ENCODE data around the gene CASR.
"Not testable (repeated sequence)": the region's sequence is repeated elsewhere in the genome, so short reads cannot be mapped to it uniquely, and the experiment has no call there.

The CASR gene

DNA sequence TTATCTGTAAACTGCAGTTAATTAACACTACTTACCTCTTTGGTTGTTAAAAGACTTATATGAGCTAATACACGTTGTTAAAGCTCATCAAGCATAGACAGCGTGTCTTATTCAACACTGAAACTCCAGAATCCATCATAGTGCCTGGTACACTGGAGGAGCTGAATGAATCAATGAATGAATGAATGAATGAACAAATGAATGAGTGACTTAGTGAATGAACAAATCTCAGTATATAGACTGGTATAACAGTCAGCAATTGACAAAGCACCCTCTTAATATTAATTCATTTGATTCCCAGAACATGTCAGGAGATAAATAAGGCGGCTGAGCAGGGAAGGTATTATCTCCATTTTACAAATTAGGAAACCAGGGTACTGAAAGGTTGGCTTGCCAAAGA lies 7.1 kb downstream of the CASR start:
- H3K27me3 ChIP-seq (ENCODE audit: insufficient read depth, poor library complexity, severe bottlenecking) = peaks cover under 1% of the 10 kb centered on the region
- H3K27ac ChIP-seq (ENCODE audit: poor library complexity, severe bottlenecking) = no peak overlapping the region
- ATAC-seq (ENCODE audit: low read depth) (no peak), DNase-seq (ENCODE audit: low spot score) (no peak)
- TF ChIP-seq, protein P1, sequence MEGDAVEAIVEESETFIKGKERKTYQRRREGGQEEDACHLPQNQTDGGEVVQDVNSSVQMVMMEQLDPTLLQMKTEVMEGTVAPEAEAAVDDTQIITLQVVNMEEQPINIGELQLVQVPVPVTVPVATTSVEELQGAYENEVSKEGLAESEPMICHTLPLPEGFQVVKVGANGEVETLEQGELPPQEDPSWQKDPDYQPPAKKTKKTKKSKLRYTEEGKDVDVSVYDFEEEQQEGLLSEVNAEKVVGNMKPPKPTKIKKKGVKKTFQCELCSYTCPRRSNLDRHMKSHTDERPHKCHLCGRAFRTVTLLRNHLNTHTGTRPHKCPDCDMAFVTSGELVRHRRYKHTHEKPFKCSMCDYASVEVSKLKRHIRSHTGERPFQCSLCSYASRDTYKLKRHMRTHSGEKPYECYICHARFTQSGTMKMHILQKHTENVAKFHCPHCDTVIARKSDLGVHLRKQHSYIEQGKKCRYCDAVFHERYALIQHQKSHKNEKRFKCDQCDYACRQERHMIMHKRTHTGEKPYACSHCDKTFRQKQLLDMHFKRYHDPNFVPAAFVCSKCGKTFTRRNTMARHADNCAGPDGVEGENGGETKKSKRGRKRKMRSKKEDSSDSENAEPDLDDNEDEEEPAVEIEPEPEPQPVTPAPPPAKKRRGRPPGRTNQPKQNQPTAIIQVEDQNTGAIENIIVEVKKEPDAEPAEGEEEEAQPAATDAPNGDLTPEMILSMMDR (IDR thresholded peaks at IDR 0.05; ENCODE audit: poor library complexity, severe bottlenecking) = no peak
- H3K9me3 ChIP-seq (ENCODE audit: severe bottlenecking) = no peaks in the 10 kb centered on the region
- no peak overlapping the region for H3K4me3 ChIP-seq (ENCODE audit: severe bottlenecking)
- H3K4me1 ChIP-seq (ENCODE audit: insufficient read depth, poor library complexity, severe bottlenecking) = no peaks in the 10 kb centered on the region
- no peaks in the 10 kb centered on the region for H3K36me3 ChIP-seq (ENCODE audit: low read depth)

DNA sequence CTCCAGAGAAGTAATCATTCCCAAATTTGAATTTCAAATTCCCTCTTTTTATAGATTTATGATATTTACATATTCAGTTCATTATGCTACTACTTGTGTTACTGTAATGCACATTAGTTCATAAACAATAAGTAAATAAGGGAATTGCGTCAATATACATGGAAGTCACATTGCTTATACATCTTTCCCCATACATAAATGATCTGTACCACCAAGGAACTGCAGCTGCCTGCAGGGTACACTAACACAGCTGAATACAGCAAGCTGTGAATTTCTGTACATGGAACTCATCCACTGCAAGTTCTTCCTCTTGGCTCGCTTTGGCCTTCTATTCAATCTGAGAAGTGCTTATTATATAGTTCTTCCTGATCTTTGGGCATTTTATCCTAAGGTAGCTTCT lies 15.5 kb downstream of the CASR start:
- Histone ChIP-seq H3K9me3 (ENCODE audit: severe bottlenecking) (no peaks in the 10 kb centered on the region), H3K4me3 (ENCODE audit: severe bottlenecking) (no peak overlapping the region), H3K36me3 (ENCODE audit: low read depth) (no peaks in the 10 kb centered on the region), H3K4me1 (ENCODE audit: insufficient read depth, poor library complexity, severe bottlenecking) (no peaks in the 10 kb centered on the region), H3K27me3 (ENCODE audit: insufficient read depth, poor library complexity, severe bottlenecking) (no peaks in the 10 kb centered on the region), H3K27ac (ENCODE audit: poor library complexity, severe bottlenecking) (no peak overlapping the region)
- TF ChIP-seq, protein P1 (IDR thresholded peaks at IDR 0.05; ENCODE audit: poor library complexity, severe bottlenecking) = no peak
- no peak for DNase-seq (ENCODE audit: low spot score)
- ATAC-seq (ENCODE audit: low read depth) = no peak

DNA sequence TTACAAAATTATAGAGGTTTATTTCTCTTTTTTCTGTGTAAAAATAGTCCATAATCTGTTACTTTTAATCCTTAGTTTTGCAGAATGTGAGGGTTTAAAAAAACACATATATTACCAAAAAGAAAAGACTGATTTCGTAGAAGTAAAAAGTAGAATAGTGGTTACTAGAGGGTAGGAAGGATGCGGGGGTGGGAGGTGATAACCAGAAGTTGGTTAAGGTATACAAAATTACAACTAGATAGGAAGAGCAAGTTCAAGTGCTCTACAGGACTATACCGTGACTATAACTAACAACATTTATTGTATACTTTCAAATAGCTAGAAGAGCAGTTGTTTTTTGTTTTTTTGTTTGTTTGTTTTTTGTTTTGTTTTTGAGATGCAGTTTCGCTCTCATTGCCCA lies 16.1 kb downstream of the CASR start:
- TF ChIP-seq, protein P1 (IDR thresholded peaks at IDR 0.05; ENCODE audit: poor library complexity, severe bottlenecking) = no peak
- no peaks in the 10 kb centered on the region for H3K36me3 ChIP-seq (ENCODE audit: low read depth)
- H3K27me3 ChIP-seq (ENCODE audit: insufficient read depth, poor library complexity, severe bottlenecking) = no peaks in the 10 kb centered on the region
- H3K4me1 ChIP-seq (ENCODE audit: insufficient read depth, poor library complexity, severe bottlenecking) = no peaks in the 10 kb centered on the region
- DNase-seq (ENCODE audit: low spot score) = no peak
- no peak overlapping the region for H3K27ac ChIP-seq (ENCODE audit: poor library complexity, severe bottlenecking)
- no peak overlapping the region for H3K4me3 ChIP-seq (ENCODE audit: severe bottlenecking)
- no peaks in the 10 kb centered on the region for H3K9me3 ChIP-seq (ENCODE audit: severe bottlenecking)
- no peak for ATAC-seq (ENCODE audit: low read depth)

DNA sequence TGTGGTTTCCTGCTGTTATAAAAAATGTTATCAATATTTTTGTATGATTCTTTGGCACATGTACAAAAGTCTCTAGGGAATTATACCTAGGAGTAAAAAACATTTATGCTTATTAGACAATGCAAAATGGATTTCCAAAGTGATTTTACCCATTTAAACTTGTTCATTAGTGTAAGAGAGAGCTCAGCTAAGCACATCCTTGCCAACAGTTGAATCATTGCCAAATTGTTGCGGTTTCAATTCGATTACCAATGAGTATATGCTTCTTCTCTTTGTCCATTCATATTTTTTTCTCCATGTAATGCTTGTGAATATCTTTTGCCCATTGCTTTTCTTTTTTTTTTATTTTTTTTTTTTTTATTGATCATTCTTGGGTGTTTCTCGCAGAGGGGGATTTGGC lies 17.2 kb downstream of the CASR start:
- DNase-seq (ENCODE audit: low spot score) = no peak
- Histone ChIP-seq H3K27me3 (ENCODE audit: insufficient read depth, poor library complexity, severe bottlenecking) (no peaks in the 10 kb centered on the region), H3K9me3 (ENCODE audit: severe bottlenecking) (no peaks in the 10 kb centered on the region), H3K27ac (ENCODE audit: poor library complexity, severe bottlenecking) (no peak overlapping the region), H3K4me1 (ENCODE audit: insufficient read depth, poor library complexity, severe bottlenecking) (no peaks in the 10 kb centered on the region), H3K4me3 (ENCODE audit: severe bottlenecking) (no peak overlapping the region), H3K36me3 (ENCODE audit: low read depth) (no peaks in the 10 kb centered on the region)
- TF ChIP-seq, protein P1 (IDR thresholded peaks at IDR 0.05; ENCODE audit: poor library complexity, severe bottlenecking) = no peak
- ATAC-seq (ENCODE audit: low read depth) = no peak

DNA sequence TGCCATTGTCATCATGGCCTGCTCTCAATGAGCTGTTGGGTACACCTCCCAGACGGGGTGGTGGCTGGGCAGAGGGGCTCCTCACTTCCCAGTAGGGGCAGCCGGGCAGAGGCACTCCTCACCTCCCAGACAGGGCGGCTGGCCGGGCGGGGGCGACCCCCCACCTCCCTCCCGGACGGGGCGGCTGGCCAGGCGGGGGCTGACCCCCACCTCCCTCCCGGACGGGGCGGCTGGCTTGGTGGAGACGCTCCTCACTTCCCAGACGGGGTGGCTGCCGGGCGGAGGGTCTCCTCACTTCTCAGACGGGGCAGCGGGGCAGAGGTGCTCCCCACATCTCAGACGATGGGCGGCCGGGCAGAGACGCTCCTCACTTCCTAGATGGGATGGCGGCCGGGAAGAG lies 18.0 kb downstream of the CASR start:
- not testable (repeated sequence) for H3K4me1 ChIP-seq (ENCODE audit: insufficient read depth, poor library complexity, severe bottlenecking); H3K27me3 ChIP-seq (ENCODE audit: insufficient read depth, poor library complexity, severe bottlenecking); H3K4me3 ChIP-seq (ENCODE audit: severe bottlenecking); H3K36me3 ChIP-seq (ENCODE audit: low read depth); H3K27ac ChIP-seq (ENCODE audit: poor library complexity, severe bottlenecking); ATAC-seq (ENCODE audit: low read depth); H3K9me3 ChIP-seq (ENCODE audit: severe bottlenecking); DNase-seq (ENCODE audit: low spot score)
